Mucosa of stomach (tissue), 1 donor: ENCODE measurements around the gene FAM200A.
"Not testable (repeated sequence)": the region's sequence is repeated elsewhere in the genome, so short reads cannot be mapped to it uniquely, and the experiment has no call there.

Experiments
- H3K27me3 ChIP-seq: one replicate; pipeline ENCODE4 v1.7.0; 2013; ENCODE audit warnings: mild to moderate bottlenecking, low read length; ENCODE audit not compliant: control insufficient read depth, insufficient read depth
- H3K36me3 ChIP-seq: one replicate; pipeline ENCODE4 v1.7.0; 2013; ENCODE audit warnings: low read length; ENCODE audit not compliant: control insufficient read depth, insufficient read depth
- H3K4me1 ChIP-seq: one replicate; pipeline ENCODE4 v1.7.0; 2013; ENCODE audit warnings: mild to moderate bottlenecking, low read length; ENCODE audit not compliant: control insufficient read depth, insufficient read depth
- H3K4me3 ChIP-seq: one replicate; pipeline ENCODE4 v1.7.0; 2013; ENCODE audit warnings: low read length
- H3K9ac ChIP-seq: one replicate; pipeline ENCODE4 v1.7.0; 2013; ENCODE audit warnings: mild to moderate bottlenecking, low read length, moderate library complexity
- H3K9me3 ChIP-seq: one replicate; pipeline ENCODE4 v1.7.0; 2013; ENCODE audit warnings: mild to moderate bottlenecking, low read length, moderate library complexity; ENCODE audit not compliant: control insufficient read depth
- donor health status: Pancreatic carcinoma.

FAM200A gene

DNA sequence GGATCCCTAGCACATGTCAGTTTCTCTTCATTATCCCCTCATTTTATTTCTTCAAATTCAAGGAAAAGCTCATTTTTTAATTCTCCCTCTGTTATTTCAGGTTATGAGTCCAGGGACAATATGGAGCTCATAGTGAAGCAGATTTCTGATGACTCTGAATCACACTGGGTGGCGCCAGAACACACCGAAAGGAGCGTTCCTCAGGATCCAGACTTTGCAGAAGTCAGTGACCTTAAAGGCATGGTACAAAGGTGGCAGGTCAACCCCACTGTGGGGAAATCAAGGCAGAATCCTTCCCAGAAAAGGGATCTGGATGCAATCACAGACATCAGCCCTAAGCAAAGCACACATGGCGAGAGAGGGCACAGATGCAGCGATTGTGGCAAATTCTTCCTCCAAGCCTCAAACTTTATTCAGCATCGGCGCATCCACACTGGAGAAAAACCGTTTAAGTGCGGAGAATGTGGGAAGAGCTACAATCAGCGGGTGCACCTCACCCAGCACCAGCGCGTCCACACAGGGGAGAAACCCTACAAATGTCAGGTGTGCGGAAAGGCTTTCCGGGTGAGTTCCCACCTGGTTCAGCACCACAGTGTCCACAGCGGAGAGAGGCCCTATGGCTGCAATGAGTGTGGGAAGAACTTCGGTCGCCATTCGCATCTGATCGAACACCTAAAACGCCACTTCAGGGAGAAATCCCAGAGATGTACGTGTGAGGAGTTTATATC lies 26.0 kb downstream of the FAM200A start:
- H3K4me1 ChIP-seq: no peaks in the 10 kb centered on the region
- H3K9ac ChIP-seq: no peak overlapping the region
- H3K4me3 ChIP-seq: no peak overlapping the region
- H3K36me3 ChIP-seq: peaks cover 1% of the 10 kb centered on the region
- no peaks in the 10 kb centered on the region for H3K9me3 ChIP-seq
- H3K27me3 ChIP-seq: no peaks in the 10 kb centered on the region

DNA sequence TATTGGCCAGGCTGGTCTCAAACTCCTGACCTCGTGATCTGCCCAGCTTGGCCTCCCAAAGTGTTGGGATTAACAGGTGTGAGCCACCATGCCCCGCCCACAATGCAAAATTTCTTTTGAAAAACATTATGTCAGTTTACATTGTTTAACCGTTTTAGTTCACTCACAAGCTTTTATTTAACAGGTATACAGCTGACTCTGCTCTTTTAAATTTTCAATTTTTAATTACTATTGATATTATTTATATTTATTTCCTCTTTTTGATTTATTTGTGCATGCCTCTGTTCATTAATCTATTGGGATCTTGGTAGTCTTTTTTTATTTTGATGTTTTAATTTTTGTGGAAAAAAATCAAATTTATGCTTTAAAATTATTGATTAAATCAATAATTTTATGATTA lies 30.5 kb downstream of the FAM200A start:
- Histone ChIP-seq H3K4me1 (no peaks in the 10 kb centered on the region), H3K9ac (no peak overlapping the region), H3K36me3 (no peaks in the 10 kb centered on the region), H3K27me3 (no peaks in the 10 kb centered on the region), H3K9me3 (no peaks in the 10 kb centered on the region), H3K4me3 (no peak overlapping the region)

DNA sequence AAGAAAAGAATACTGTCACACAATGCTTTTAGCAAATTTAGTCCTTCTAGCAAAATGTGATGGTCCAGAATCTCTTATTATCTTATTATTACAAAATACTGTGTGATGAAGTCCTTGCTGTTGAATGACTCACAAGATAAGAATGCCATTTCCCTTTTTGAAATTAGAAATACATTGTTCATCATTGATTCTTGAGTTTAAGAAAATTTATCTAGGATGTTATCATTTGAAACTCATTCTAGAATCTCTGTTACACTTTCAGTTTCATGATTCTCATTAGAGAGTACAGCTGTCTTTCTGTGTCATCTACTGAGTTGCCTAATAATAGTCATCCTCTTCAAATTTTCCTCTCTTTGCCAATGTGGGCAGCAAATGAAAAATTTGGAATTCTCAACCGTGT lies 37.9 kb downstream of the FAM200A start:
- Histone ChIP-seq H3K4me3 (no peak overlapping the region), H3K36me3 (no peaks in the 10 kb centered on the region), H3K4me1 (no peaks in the 10 kb centered on the region), H3K27me3 (no peaks in the 10 kb centered on the region), H3K9ac (no peak overlapping the region), H3K9me3 (no peaks in the 10 kb centered on the region)

DNA sequence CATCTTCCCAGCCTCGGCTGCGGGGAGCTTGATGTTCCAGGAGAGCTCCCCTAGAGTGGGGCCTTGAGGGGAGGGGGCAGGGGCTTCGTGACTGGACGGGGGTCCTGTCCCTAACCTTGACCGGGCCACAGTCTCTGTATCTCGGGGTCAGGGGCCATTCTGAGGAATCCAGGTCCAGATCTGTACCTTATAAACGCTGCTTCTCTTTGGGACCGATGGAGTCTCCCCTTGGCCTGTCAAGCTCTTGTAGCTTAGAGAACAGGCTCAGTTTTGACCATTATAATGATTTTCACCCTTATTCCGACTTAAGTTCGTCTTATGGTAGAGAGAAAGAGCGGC lies 46.6 kb downstream of the FAM200A start:
- H3K36me3 ChIP-seq: no peaks in the 10 kb centered on the region
- H3K4me1 ChIP-seq: peaks cover 8% of the 10 kb centered on the region
- H3K4me3 ChIP-seq: peak overlapping the region; percentile 92
- no peaks in the 10 kb centered on the region for H3K9me3 ChIP-seq
- H3K9ac ChIP-seq: peak overlapping the region; percentile 90
- no peaks in the 10 kb centered on the region for H3K27me3 ChIP-seq

DNA sequence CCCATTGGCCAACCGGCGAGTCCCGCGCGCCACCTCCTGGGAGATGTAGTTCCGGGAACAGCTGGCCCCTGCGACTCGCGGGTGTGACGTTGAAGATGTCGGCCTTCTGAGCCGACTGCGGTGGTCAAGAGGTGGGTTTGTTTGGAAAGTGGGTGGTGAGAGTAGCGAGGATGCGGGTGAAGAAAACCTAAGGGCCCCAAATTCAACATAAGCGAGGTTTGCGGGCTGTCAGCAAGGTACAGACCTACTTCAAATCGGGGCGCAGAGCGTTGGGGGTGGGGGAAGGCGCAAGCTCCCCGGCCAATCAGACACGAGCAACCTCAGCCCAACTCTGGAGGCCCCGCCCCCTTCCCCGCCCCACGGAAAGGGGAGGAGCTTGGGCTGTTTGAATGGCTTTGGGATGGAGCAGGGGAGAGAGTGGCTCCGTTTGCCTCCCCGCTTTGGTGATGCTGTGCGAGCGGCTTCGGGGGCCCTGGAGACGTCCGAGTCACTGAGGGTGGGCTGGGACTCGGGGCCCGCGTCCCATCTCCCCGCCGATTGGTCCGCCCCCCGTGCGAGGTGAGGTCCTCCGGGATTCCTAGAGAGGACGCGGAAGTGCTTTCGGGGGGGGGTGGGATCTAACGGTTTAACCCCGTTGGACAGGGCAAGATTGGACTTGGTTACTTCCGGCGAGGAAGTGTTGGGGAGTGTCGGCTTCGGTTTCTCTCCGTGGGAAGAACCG lies 47.2 kb downstream of the FAM200A start, which contains the start of gene ZKSCAN5:
Gene ZKSCAN5 (plus strand): TSS at position 60 of the 721 bp plus-strand sequence. CDS start 1,383 bp downstream, outside the sequence.
- Histone ChIP-seq H3K36me3 (no peaks in the 10 kb centered on the region), H3K4me3 (peak within 1 kb of the TSS; percentile 92), H3K4me1 (peaks cover 8% of the 10 kb centered on the region), H3K27me3 (no peaks in the 10 kb centered on the region), H3K9ac (peak within 1 kb of the TSS; percentile 90), H3K9me3 (no peaks in the 10 kb centered on the region)

DNA sequence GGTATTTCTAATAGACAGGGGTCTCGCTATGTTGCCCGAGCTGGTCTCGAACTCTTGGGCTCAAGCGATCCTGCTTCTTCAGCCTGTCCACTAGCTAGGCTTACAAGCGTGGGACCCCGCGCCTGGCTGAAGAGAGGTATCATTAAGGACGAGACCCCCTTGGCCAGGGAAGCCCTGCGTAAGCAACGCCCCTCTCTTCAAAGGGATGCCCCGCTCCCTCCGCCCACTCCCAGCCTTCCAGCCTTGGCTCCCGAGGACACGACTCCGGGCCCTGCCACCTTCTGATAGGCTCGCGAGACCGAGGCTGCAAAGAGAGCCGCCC lies 47.7 kb downstream of the FAM200A start:
- no peaks in the 10 kb centered on the region for H3K9me3 ChIP-seq
- H3K36me3 ChIP-seq: no peaks in the 10 kb centered on the region
- peak overlapping the region; percentile 90 for H3K9ac ChIP-seq
- H3K4me1 ChIP-seq: peaks cover 8% of the 10 kb centered on the region
- H3K4me3 ChIP-seq: peak overlapping the region; percentile 92
- no peaks in the 10 kb centered on the region for H3K27me3 ChIP-seq

DNA sequence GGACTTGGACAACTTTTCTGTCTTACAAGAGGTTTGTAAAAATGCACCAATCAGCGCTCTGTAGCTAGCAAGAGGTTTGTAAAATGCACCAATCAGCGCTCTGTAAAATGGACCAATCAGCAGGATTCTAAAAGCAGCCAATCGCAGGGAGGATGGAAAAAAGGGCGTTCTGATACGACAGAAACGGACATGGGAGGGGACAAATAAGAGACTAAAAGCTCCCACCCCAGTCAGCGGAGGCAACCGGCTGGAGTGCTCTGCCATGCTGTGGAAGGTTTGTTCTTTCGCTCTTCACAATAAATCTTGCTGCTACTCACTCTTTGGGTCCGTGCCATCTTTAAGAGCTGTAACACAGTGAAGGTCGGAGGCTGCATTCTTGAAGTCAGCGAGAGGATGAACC lies 50.7 kb downstream of the FAM200A start:
- H3K36me3 ChIP-seq, H3K27me3 ChIP-seq, H3K9ac ChIP-seq, H3K4me3 ChIP-seq, H3K9me3 ChIP-seq: not testable (repeated sequence)
- H3K4me1 ChIP-seq: peaks cover 20% of the 10 kb centered on the region

DNA sequence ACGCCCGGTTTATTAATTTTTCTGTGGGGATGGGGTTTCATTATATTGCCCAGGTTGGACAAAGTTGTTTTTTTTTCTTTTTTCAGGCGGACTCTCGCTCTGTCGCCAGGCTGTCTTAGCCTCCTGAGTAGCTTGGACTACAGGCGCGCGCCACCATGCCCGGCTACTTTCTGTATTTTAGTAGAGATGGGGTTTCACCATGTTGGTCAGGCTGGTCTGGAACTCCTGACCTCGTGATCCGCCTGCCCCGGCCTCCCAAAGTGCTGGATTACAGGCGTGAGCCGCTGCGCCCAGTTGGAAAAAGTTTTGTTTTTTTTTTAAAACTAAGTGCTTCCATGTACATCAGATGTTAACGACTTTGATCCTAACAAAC lies 51.3 kb downstream of the FAM200A start:
- H3K36me3 ChIP-seq: peaks cover 4% of the 10 kb centered on the region
- no peaks in the 10 kb centered on the region for H3K9me3 ChIP-seq
- H3K9ac ChIP-seq: peak overlapping the region; percentile 93
- peak overlapping the region; percentile 97 for H3K4me3 ChIP-seq
- H3K4me1 ChIP-seq: peaks cover 14% of the 10 kb centered on the region
- H3K27me3 ChIP-seq: no peaks in the 10 kb centered on the region

DNA sequence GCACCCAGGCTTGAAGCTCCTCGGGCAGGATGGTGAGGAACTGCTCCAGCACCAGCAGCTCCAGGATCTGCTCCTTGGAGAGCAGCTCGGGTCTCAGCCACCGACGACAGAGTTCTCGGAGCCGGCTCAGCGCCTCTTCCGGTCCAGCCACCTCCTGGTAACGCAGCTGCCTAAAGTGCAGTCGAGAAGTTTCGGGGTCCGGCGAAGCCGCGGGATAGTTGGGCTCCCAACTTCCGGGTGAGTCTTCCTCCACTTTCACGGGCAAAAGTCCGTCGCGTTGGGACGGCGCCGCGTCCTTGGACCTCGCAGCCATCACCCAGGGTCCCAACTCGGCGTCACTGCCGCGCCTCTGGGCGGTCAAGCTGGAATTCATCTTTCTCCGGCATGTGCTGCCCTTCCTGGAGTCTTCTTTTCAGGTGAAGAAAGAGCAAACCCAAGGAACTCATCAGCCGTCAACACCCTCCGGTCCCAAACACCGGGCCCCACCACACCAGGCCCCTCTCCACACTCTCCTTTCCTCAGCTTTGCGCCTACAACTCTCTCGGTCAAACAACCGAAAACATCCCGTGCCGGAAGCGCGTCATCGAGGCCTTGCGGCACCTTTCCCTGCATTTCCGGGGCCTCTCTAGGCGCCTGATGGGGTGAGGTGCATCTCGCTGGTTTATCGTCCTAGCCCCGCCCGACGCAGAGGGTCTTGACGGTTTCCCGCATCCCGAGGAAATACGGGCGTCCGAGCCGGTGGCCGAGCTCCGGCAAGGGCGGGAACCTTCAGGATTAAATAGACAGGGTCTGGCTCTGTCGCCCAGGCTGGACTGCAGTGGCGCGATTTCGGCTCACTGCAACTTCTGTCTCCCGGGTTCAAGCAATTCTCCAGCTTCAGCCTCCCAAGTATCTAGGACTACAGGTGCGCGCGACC lies 51.9 kb downstream of the FAM200A start, which contains the start of gene ZNF394:
Gene ZNF394 (minus strand): TSS at position 561 of the 916 bp plus-strand sequence. CDS start 188 bp downstream, at position 373.
- Histone ChIP-seq H3K9ac (peak within 1 kb of the TSS; percentile 93), H3K27me3 (no peaks in the 10 kb centered on the region), H3K4me3 (peak within 1 kb of the TSS; percentile 97), H3K36me3 (peaks cover 4% of the 10 kb centered on the region), H3K4me1 (peaks cover 14% of the 10 kb centered on the region), H3K9me3 (no peaks in the 10 kb centered on the region)

DNA sequence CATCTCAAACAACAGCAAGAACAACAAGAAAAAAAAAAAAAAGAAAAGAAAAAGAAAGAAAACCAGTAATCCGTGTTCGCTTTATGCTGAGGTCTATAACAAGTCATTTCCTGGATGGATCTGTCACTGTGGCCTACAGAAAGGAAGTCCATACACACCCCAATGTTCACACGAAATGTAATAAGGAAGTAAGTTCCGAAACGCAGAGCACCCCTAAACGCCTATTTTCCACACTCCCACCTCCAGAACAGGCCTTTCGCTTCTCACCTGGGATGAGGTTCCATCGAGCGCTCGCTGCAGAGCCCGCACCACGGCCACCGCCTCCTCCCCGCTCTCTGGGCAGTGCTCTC lies 52.6 kb downstream of the FAM200A start:
- Histone ChIP-seq H3K4me3 (peak overlapping the region; percentile 97), H3K36me3 (peaks cover 5% of the 10 kb centered on the region), H3K9ac (peak overlapping the region; percentile 93), H3K27me3 (no peaks in the 10 kb centered on the region), H3K9me3 (no peaks in the 10 kb centered on the region), H3K4me1 (peaks cover 14% of the 10 kb centered on the region)

DNA sequence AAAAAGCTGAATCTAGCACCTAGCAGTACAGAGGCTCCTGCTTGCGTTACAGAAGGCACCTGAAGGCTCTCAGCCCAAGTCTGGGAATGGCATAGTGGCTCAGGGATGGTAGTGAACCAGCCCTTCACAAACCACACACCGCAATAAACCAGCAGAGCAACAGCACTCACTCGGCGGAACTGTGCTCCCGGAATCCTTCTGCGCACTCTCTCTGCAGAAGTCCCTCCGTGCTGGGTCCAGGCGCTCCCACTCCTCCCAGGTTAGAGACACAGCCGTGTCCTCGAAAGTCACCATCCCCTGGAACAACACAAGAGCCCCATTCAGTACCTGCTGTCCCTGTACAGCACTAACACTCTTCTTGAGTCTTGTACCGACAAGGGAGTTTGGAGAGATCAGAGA lies 53.4 kb downstream of the FAM200A start:
- Histone ChIP-seq H3K4me1 (peaks cover 14% of the 10 kb centered on the region), H3K9me3 (peaks cover 6% of the 10 kb centered on the region), H3K9ac (peak overlapping the region; percentile 93), H3K27me3 (no peaks in the 10 kb centered on the region), H3K4me3 (peak overlapping the region; percentile 97), H3K36me3 (peaks cover 13% of the 10 kb centered on the region)
